OCI-LY1 (cell line): ENCODE data around the gene CIBAR2.

ENCODE experiments used
- H2AFZ ChIP-seq: fragments of 200-600 bp; sonication (generic), shearing (Covaris generic); 2 replicates; pipeline ENCODE4 v1.6.0; 2014; ENCODE audit warnings: antibody characterized with exemption, mild to moderate bottlenecking, low read length
- H3F3A ChIP-seq: fragments of 200-600 bp; sonication (generic), shearing (Covaris generic); 2 replicates; pipeline ENCODE4 v1.6.0; 2014; ENCODE audit warnings: mild to moderate bottlenecking, antibody characterized with exemption, low read length, moderate library complexity; ENCODE audit not compliant: insufficient read depth
- H3K27ac ChIP-seq: fragments of 200-600 bp; sonication (generic); 2 replicates; pipeline ENCODE4 v1.5.1; 2014; ENCODE audit warnings: low read length, mixed run types, mild to moderate bottlenecking, low read depth; ENCODE audit not compliant: poor library complexity, severe bottlenecking
- H3K27me3 ChIP-seq: fragments of 200-600 bp; sonication (generic); 2 replicates; pipeline ENCODE4 v1.6.0; 2014; ENCODE audit warnings: antibody characterized with exemption, mild to moderate bottlenecking, low read length, moderate library complexity; ENCODE audit not compliant: insufficient read depth
- H3K36me3 ChIP-seq: fragments of 200-600 bp; sonication (generic); 2 replicates; pipeline ENCODE4 v1.6.1; 2014; ENCODE audit warnings: mild to moderate bottlenecking, antibody characterized with exemption, low read length, moderate library complexity, mixed read lengths; ENCODE audit not compliant: insufficient read depth
- H3K4me1 ChIP-seq: fragments of 200-600 bp; sonication (generic); 2 replicates; pipeline ENCODE4 v1.5.1; 2014; ENCODE audit warnings: mild to moderate bottlenecking, low read length, moderate library complexity; ENCODE audit not compliant: insufficient read depth, severe bottlenecking
- H3K4me2 ChIP-seq: fragments of 200-600 bp; sonication (generic), shearing (Covaris generic); 2 replicates; pipeline ENCODE4 v1.6.1; 2014; ENCODE audit warnings: low read length
- H3K4me3 ChIP-seq: fragments of 200-600 bp; sonication (generic); 2 replicates; pipeline ENCODE4 v1.5.1; 2014; ENCODE audit warnings: low read length, low read depth, mild to moderate bottlenecking, mixed read lengths; ENCODE audit not compliant: poor library complexity, severe bottlenecking
- H3K79me2 ChIP-seq: fragments of 200-600 bp; shearing (Covaris generic); 2 replicates; pipeline ENCODE4 v1.6.1; 2016; ENCODE audit warnings: mixed run types, low read length, mixed read lengths; ENCODE audit not compliant: insufficient read depth
- H3K9ac ChIP-seq: fragments of 200-600 bp; sonication (generic), shearing (Covaris generic); 2 replicates; pipeline ENCODE4 v1.6.1; 2014; ENCODE audit warnings: mild to moderate bottlenecking, low read length, mixed read lengths
- H3K9me2 ChIP-seq: fragments of 200-600 bp; sonication (generic), shearing (Covaris generic); 2 replicates; pipeline ENCODE4 v1.6.1; 2014; ENCODE audit warnings: low read depth, mild to moderate bottlenecking, low read length, mixed read lengths
- H3K9me3 ChIP-seq: fragments of 200-600 bp; shearing (Covaris generic); 2 replicates; pipeline ENCODE4 v1.6.1; 2014; ENCODE audit warnings: low read length, mixed read lengths
- H4K20me1 ChIP-seq: fragments of 200-600 bp; sonication (generic), shearing (Covaris generic); 2 replicates; pipeline ENCODE4 v1.6.0; 2016; ENCODE audit warnings: mild to moderate bottlenecking, low read length; ENCODE audit not compliant: insufficient read depth
- CTCF ChIP-seq: fragments of 200-600 bp; sonication (generic), shearing (Covaris generic); IDR thresholded peaks from 2 replicates; pipeline ENCODE4 v1.5.1; 2017; ENCODE audit warnings: mild to moderate bottlenecking, antibody characterized with exemption, low read length, moderate library complexity, mixed read lengths
- EZH2 ChIP-seq: fragments of 200-600 bp; sonication (generic), shearing (Covaris generic); IDR thresholded peaks from 2 replicates; pipeline ENCODE4 v1.8.0; 2017; ENCODE audit warnings: borderline replicate concordance, mixed run types, mild to moderate bottlenecking, antibody characterized with exemption, low read length, moderate library complexity, mixed read lengths

CIBAR2 gene

GRCh38 chr16:85126394-85126704 lies 14.1 kb upstream of the CIBAR2 start:
- Histone ChIP-seq H3K36me3 (no peaks in the 10 kb centered on the region), H3K27me3 (peaks cover 6% of the 10 kb centered on the region; the same call in 1 of the 2 replicates), H3K4me2 (no peak overlapping the region), H3K9ac (no peak overlapping the region), H3K4me3 (no peak overlapping the region), H3K27ac (no peak overlapping the region), H3K79me2 (no peaks in the 10 kb centered on the region), H3K9me2 (no peaks in the 10 kb centered on the region), H3F3A (no peaks in the 10 kb centered on the region), H3K4me1 (no peaks in the 10 kb centered on the region), H2AFZ (no peak overlapping the region), H4K20me1 (no peaks in the 10 kb centered on the region), H3K9me3 (no peaks in the 10 kb centered on the region)
- TF ChIP-seq EZH2 = no peak
- TF ChIP-seq CTCF = no peak

- no peaks in the 10 kb centered on the region for H4K20me1 ChIP-seq
- H3K4me3 ChIP-seq = no peak overlapping the region
- TF ChIP-seq EZH2 (no peak), CTCF (no peak)
- H3K9me3 ChIP-seq = no peaks in the 10 kb centered on the region
- H3K9me2 ChIP-seq = no peaks in the 10 kb centered on the region
- H3K9ac ChIP-seq = no peak overlapping the region
- H3K4me1 ChIP-seq = no peaks in the 10 kb centered on the region
- H3K27me3 ChIP-seq = peaks cover 6% of the 10 kb centered on the region; the same call in 1 of the 2 replicates
- no peak overlapping the region for H3K27ac ChIP-seq
- no peak overlapping the region for H2AFZ ChIP-seq
- H3F3A ChIP-seq = no peaks in the 10 kb centered on the region
- no peaks in the 10 kb centered on the region for H3K36me3 ChIP-seq
- no peak overlapping the region for H3K4me2 ChIP-seq
- no peaks in the 10 kb centered on the region for H3K79me2 ChIP-seq
Observed at GRCh38 chr16:85125570-85126393, 13.5 kb upstream of the CIBAR2 start.

- H3F3A ChIP-seq = no peaks in the 10 kb centered on the region
- peaks cover 6% of the 10 kb centered on the region; the same call in 1 of the 2 replicates for H3K27me3 ChIP-seq
- H4K20me1 ChIP-seq = no peaks in the 10 kb centered on the region
- H2AFZ ChIP-seq = no peak overlapping the region
- no peaks in the 10 kb centered on the region for H3K9me3 ChIP-seq
- H3K27ac ChIP-seq = no peak overlapping the region
- H3K79me2 ChIP-seq = no peaks in the 10 kb centered on the region
- H3K4me2 ChIP-seq = no peak overlapping the region
- no peaks in the 10 kb centered on the region for H3K9me2 ChIP-seq
- H3K9ac ChIP-seq = no peak overlapping the region
- TF ChIP-seq EZH2 (no peak), CTCF (no peak)
- no peaks in the 10 kb centered on the region for H3K36me3 ChIP-seq
- no peak overlapping the region for H3K4me3 ChIP-seq
- no peaks in the 10 kb centered on the region for H3K4me1 ChIP-seq
Observed at GRCh38 chr16:85124636-85125346, 12.5 kb upstream of the CIBAR2 start.
